NCI-H1092 treated with DMSO at 0.1 percent for 48 hours (cell line): ENCODE data around the gene TAAR2.
"Not testable (repeated sequence)": the region's sequence is repeated elsewhere in the genome, so short reads cannot be mapped to it uniquely, and the experiment has no call there.

Experiments
- DNase-seq: peaks from one replicate; lab custom pipeline; 2025; lab: John Stamatoyannopoulos, UW

TAAR2 gene

GRCh38 chr6:132612449-132613108, 11.5 kb downstream of the TAAR2 start:
- DNase-seq: no peak

GRCh38 chr6:132611616-132612015, 12.5 kb downstream of the TAAR2 start:
- no peak for DNase-seq

DNA sequence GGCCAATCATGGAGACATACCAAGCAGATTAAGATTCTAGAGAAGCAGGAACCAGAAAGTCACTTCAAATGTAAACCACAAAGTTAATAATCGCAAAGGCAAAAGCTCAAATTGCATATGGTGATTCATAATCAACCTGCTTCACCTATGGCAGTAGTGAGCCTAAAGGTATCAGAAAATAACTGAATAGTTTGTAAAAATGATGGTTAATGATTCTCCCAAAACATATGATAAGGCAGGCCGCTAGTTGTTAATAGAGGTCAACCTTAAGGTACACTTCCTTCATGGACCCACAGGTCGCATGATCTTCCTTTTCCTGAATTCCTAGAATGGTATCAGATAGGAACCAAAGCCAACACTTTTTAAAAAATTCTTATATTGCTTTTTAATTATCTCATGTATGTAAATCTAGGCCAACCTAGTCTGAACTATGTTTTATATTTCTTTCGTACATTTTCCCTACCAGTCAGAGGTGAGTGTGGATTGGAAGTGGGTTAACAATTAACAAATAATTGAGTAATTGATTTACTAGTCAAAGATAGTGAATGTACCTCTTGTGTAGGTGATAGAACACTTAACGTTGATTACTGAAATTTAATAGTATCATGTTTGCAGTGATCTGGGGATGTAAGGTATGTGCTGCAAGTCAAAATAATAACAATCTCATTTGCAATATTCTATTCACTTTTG, 16.4 kb downstream of the TAAR2 start:
- DNase-seq: no peak

DNA sequence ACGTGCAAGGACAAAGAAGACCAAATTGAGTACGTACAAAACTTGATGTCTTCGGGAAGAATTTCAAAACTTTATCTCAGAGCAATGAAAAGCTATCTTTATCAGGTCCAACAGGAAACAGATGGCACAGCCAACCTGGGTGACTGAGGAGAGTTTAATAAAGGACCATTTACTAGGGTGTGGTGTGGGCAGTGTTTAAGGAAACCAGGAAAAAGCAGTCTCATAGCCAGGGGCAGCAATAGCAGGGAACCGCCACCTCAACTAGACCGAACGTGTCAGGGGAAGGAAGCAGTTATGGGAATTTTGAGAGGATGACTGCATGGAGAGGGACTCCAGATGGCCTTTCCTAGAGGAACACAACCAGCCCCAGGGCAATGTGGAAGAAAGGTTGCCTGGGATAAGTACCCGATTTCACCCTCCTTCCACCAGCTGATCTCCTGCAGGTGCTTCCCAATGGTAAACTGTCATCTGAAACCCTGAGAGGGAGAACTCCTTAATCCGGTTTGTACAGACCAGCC, 19.4 kb downstream of the TAAR2 start:
- no peak for DNase-seq

- not testable (repeated sequence) for DNase-seq
Observed at GRCh38 chr6:132600900-132601299, 23.2 kb downstream of the TAAR2 start.

DNA sequence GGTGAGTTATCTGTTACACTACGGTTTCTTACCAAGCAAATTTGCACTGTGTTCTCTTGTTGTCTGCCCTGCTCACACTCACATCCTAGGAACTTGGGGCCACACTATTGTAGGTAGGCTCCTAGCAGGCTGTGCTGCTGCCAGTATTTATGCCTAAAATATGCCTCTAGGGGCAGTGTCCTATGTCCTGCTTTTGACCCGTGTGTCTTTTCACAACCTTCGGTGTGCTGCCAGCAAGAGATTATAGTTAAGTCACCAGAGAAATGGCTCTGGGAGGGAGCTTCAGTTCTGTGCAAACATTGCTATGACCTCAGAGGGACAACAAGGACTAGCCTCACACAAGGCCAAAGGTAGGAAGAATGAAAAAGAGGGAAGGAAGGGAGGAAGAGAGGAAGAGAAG, 25.6 kb downstream of the TAAR2 start:
- DNase-seq: no peak

GRCh38 chr6:132596201-132596600, 27.9 kb downstream of the TAAR2 start:
- DNase-seq: no peak

GRCh38 chr6:132592855-132593254, 31.2 kb downstream of the TAAR2 start:
- DNase-seq: no peak

DNA sequence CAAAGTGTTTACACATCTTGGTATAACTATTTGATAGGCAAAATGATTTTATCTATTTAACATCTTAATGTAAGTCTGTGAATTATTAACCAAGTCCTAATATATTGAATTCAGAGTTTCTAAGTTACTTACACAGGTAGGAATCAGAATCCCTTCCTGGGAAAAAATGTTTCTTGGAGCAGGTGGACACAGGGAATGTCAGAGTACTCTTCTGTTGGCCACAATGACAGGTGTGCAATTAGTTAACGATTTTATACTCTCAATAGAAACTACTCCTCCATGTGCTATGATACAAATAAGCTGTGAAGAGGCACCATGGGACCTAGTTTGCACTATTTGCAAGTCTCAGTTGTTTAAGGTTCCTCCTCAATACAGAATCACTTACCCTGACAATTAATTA, 33.7 kb downstream of the TAAR2 start:
- DNase-seq: no peak

DNA sequence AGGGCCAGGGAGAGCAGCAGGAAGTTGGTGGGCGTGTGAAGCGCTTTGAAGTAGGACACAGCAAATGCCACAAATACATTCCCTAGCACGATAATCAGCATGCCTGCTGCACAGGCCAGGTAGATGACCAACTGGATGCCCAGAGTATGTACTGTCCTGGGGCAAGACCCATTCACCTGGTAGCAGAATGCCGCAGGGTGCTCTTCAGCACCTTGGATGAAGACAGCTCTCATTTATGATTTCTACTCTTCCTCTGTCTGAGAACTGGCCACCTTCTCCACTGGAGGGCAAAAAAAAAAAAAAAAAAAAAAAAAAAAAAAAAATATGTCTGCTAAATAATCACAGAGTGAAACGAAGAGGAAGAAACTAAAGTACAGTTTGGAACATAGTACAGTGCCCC, 34.6 kb downstream of the TAAR2 start, which contains the start of gene TAAR5:
TAAR5 (minus strand) TSS at position 288 of the 400 bp plus-strand sequence; CDS start at position 233, 55 bp downstream.
- no peak for DNase-seq

- no peak for DNase-seq
Observed at GRCh38 chr6:132587424-132587823, 36.7 kb downstream of the TAAR2 start.

DNA sequence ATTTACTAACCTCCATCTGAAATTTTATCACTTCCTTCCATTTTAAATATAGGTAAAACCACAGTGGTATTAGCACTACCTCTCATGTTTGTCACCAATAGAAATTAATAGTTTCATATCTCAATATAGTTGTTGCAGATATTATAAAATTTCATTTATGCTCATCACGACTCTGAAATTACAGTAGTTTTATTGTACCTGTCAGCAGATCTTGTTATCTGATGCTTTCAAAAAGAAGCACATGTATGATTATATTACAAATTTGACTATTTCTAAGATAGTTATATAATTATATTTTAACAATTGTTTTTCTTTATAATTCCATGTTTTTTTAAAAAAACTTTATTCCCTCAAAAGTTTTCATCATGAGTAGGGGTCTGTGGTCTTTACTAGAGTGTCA, 39.4 kb downstream of the TAAR2 start:
- no peak for DNase-seq

DNA sequence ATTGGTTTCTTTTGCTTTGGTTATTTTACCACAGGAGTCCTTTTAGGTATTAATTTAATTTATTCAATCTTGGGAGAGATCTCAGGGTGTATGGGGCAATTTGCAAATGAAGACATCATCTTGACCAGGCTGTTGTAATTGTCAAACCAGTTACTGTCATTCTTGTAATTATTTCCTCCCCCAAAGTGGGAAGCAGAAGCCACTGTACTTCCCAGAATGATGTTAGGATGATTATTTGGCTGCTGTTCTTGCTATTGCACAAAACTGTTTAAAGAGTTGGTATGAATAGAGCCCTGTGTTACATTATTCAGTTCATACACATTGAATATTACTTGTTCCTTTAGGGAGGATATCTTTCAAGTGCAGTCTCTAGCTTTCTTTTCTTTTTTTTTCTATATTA, 52.3 kb downstream of the TAAR2 start:
- DNase-seq: no peak

DNA sequence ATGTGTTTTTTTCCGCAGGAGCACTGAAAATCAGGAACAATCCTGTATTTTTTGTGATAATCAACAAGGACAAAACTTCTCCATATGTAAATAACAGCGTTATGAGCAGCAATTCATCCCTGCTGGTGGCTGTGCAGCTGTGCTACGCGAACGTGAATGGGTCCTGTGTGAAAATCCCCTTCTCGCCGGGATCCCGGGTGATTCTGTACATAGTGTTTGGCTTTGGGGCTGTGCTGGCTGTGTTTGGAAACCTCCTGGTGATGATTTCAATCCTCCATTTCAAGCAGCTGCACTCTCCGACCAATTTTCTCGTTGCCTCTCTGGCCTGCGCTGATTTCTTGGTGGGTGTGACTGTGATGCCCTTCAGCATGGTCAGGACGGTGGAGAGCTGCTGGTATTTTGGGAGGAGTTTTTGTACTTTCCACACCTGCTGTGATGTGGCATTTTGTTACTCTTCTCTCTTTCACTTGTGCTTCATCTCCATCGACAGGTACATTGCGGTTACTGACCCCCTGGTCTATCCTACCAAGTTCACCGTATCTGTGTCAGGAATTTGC, 53.8 kb downstream of the TAAR2 start, which contains the start of gene TAAR6:
TAAR6 (plus strand) TSS at position 102 of the 557 bp plus-strand sequence; CDS start at position 102, 0 bp downstream.
- DNase-seq: no peak

- no peak for DNase-seq
Observed at GRCh38 chr6:132569170-132569569, 54.9 kb downstream of the TAAR2 start.

GRCh38 chr6:132568611-132569010, 55.5 kb downstream of the TAAR2 start:
- DNase-seq: no peak

DNA sequence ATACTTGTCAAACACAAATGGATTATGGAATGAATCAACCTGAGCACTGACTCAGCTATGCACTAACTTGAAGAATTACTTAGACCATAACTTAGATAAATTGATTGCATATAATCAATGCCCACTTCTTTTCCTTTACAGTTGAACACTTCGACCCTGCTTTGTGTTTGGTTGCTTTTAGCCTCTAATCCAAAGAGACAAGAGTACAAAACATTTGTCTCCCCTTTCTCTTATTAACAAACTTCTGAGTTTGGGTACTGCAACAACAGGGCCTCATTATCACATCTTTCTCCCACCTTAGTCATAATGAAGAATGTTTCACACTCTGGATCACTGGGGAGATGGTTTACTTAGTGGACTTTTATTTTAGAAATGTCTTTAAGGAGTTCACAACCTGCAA, 56.5 kb downstream of the TAAR2 start:
- DNase-seq: no peak
